Right ventricle myocardium inferior (tissue), 1 donor: ENCODE results near the gene TRMT11. TPM values are rescaled to one million over a fixed set of nuclear protein-coding genes. Genes with fewer than 3 reads are reported as not detected.

Source experiments
- ATAC-seq: fragments of 200-7000 bp; cut with Tn5 transposase; one replicate; pipeline ENCODE4 v1.9.1; 2020; ENCODE audit warnings: mild to moderate bottlenecking, moderate library complexity
- DNase-seq: peaks from one replicate; pipeline ENCODE4 v3.0.0; 2021; ENCODE audit errors: missing footprints
- intact Hi-C: fragments of 100-400 bp; cut with DNase I; formaldehyde crosslinking; loops from one replicate; pipeline ENCODE4 v1.11.0; 2022
- total RNA-seq: library from RNA; stranded (reverse); fragmentation: NEBNext Ultra II Directional; extraction: Animal tissue kit (Norgen Biotek cat#: 25700); gene quantifications from one replicate; pipeline ENCODE4 v1.2.1, GENCODE V29; 2021
- donor health status: DM: no; HTN: yes; CAD: no; lungs with severe emphysema.

TRMT11 gene
- total RNA-seq, 1 donor from 2014 or later, result 8.0 TPM

- DNase-seq (no peak), ATAC-seq (no peak)
- intact Hi-C loops, result no loop called here
Observed at GRCh38 chr6:126064257-126064747, 78.0 kb downstream of the TRMT11 start.

GRCh38 chr6:126064748-126065401 lies 78.5 kb downstream of the TRMT11 start:
- ATAC-seq (no peak), DNase-seq (no peak)

GRCh38 chr6:126066053-126067048 lies 80.0 kb downstream of the TRMT11 start:
- DNase-seq, result no peak
- intact Hi-C loops, result no loop called here
- ATAC-seq, result no peak

More at GRCh38 chr6:126064748-126065401, 78.5 kb downstream of the TRMT11 start:
- intact Hi-C loops, result no loop called here

GRCh38 chr6:126067073-126067472 lies 80.7 kb downstream of the TRMT11 start:
- DNase-seq, result no peak
- intact Hi-C loops, result no loop called here
- no peak for ATAC-seq

- intact Hi-C loops, result no loop called here
- ATAC-seq, result no peak
- DNase-seq, result no peak
Observed at GRCh38 chr6:126069449-126069848, 83.1 kb downstream of the TRMT11 start.

GRCh38 chr6:126071000-126071647 lies 84.8 kb downstream of the TRMT11 start:
- ATAC-seq (no peak), DNase-seq (no peak)
- intact Hi-C loops, result no loop called here

- intact Hi-C loops, result no loop called here
- ATAC-seq (no peak), DNase-seq (no peak)
Observed at GRCh38 chr6:126072172-126072571, 85.8 kb downstream of the TRMT11 start.

GRCh38 chr6:126072834-126073233 lies 86.5 kb downstream of the TRMT11 start:
- DNase-seq (no peak), ATAC-seq (no peak)
- intact Hi-C loops, result no loop called here

- no peak for DNase-seq
- intact Hi-C loops, result no loop called here
- ATAC-seq, result no peak
Observed at GRCh38 chr6:126075335-126076071, 89.2 kb downstream of the TRMT11 start.

- ATAC-seq, result no peak
- DNase-seq, result no peak
- intact Hi-C loops, result no loop called here
Observed at GRCh38 chr6:126076992-126077664, 90.8 kb downstream of the TRMT11 start.

GRCh38 chr6:126077810-126078776 lies 91.8 kb downstream of the TRMT11 start:
- intact Hi-C loops, result no loop called here
- ATAC-seq, result no peak
- no peak for DNase-seq

GRCh38 chr6:126083875-126084274 lies 97.5 kb downstream of the TRMT11 start:
- DNase-seq (no peak), ATAC-seq (no peak)
- intact Hi-C loops, result no loop called here

- intact Hi-C loops, result no loop called here
- ATAC-seq (no peak), DNase-seq (no peak)
Observed at GRCh38 chr6:126086560-126086959, 100.2 kb downstream of the TRMT11 start.
